Measurements from ENCODE around the gene OR11H1.
"Not testable (repeated sequence)": the region's sequence is repeated elsewhere in the genome, so short reads cannot be mapped to it uniquely, and the experiment has no call there.

OR11H1 gene

GRCh38 chr22:15527892-15528291, at the start of gene OR11H1:
OR11H1 (plus strand) TSS chr22:15528192; CDS start chr22:15528192, 0 bp downstream.
- not testable (repeated sequence) for DNase-seq (ENCODE audit: low spot score)

DNA sequence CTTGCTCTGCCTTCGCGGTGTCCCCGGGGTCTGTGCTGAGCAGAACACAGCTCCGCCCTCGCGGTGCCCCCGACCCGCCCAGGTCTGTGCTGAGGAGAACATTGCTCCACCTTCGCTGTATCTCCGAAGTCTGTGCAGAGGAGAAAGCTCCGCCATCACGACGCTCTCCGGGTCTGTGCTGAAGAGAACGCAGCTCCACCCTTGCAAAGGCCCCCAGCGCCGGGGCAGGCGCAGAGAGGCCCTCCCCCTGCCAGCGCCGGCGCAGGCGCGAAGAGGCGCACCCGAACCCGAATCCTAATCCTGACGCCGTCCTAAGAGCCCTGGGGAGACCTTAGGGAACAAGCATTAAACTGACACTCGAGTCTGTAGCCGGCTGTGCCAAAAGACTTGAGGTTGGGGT, 18.0 kb upstream of the OR11H1 start:
- not testable (repeated sequence) for DNase-seq (ENCODE audit: low spot score)

GRCh38 chr22:15515896-15516295, 12.1 kb upstream of the OR11H1 start:
- not testable (repeated sequence) for DNase-seq (ENCODE audit: low spot score)

GRCh38 chr22:15553767-15554166, 25.8 kb downstream of the OR11H1 start:
- DNase-seq (ENCODE audit: low spot score) = not testable (repeated sequence)

GRCh38 chr22:15563461-15563860, 35.5 kb downstream of the OR11H1 start:
- DNase-seq (ENCODE audit: low spot score) = not testable (repeated sequence)

- not testable (repeated sequence) for DNase-seq (ENCODE audit: low spot score)
Observed at GRCh38 chr22:15565063-15565462, 37.1 kb downstream of the OR11H1 start.

All from AG08395 (cell line).